GM18505 (cell line): Measurements from ENCODE around the gene UTF1.

Source experiments
- ATAC-seq: cut with Tn5 transposase; IDR thresholded peaks from one replicate; pipeline ENCODE4 v1.9.1; 2021; ENCODE audit not compliant: unreplicated experiment
- POLR2A ChIP-seq: IDR thresholded peaks from 4 replicates; pipeline ENCODE4 v1.6.1; 2011; ENCODE audit warnings: borderline replicate concordance; ENCODE audit not compliant: insufficient read depth, insufficient read length; ENCODE audit errors: extremely low read depth

The UTF1 gene

DNA sequence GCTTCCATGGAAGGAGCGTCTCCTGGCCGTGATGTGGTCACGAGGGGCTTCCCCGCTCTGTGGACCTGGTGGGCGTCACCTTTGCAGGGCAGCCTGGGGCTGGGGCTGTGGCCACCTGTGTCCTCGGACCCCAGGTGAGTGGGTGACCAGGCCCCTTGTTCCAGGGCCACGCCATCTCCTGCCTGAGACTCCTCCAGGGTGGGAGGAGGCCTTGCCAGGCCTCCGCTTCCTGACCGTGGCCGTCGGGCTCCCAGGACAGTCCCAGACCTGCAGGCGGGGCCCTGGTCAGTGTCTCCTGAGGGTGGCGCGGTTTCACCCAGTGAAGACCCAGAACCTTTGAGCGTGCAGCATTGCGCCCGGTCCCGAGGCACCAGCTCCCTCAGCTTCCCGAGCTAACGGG is 20.4 kb upstream of the UTF1 start:
- TF ChIP-seq POLR2A: no peak
- no peak for ATAC-seq

DNA sequence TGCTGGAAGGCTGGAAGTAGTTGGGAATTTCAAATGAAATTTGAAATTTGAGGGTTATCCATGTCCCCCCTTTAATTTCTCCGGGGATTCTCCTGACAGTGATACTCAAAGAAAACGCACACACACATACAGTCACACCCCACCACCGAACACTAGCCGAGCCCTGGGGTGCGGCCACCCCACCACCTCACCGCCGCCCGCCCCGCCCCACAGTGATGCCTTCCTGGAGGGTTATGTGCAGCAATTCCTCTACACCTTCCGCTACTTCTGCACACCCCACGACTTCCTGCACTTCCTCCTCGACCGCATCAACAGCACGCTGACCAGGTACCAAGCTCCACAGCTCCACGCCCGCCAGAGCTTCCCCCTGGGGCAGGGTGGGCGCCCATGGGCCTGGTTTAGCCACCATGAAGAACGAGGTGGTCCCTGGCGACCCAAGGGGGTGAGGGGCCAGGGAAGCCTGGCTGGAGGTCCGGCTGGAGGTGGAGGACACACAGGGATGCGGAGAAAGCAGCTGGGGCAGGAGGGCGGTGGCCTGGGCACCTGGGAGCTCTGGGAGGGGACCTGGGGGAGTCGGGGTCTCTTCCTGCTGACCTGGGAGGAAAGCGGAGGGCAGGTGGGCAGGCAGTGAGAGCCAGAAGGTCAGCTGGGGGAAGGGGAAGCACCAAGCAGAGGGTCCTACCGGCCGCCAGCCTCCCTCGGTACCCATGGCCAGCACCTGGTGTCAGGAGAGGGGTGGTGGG is 19.4 kb upstream of the UTF1 start:
- no peak for ATAC-seq
- TF ChIP-seq POLR2A: no peak

DNA sequence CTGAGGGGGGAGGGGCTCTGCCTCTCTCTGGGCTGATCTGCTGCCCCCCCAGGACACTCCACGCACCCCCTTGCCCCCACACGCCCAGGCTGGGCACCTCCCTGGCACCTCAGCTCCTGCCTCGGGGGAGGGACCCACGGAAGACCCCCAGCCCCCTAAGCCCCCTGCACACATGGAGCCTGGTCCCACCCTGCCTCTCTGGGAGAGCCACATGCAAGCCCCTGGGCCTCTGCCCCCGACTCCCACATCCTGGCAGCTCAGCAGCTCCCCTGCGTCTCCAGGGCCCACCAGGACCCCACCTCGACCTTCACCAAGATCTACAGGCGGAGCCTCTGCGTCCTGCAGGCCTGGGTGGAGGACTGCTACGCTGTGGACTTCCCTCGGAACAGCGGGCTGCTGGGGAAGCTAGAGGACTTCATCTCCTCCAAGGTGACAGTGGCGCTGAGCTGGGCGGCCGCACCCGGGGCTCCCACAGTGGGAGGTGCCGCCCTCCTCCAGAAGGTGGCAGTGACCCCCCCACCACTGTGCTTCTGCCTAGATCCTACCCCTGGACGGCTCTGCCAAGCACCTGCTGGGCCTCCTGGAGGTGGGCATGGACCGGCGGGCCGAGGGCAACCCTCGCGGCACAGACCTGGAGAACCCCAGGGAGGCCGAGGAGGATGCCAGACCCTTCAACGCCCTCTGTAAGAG is 18.7 kb upstream of the UTF1 start:
- TF ChIP-seq POLR2A: no peak

DNA sequence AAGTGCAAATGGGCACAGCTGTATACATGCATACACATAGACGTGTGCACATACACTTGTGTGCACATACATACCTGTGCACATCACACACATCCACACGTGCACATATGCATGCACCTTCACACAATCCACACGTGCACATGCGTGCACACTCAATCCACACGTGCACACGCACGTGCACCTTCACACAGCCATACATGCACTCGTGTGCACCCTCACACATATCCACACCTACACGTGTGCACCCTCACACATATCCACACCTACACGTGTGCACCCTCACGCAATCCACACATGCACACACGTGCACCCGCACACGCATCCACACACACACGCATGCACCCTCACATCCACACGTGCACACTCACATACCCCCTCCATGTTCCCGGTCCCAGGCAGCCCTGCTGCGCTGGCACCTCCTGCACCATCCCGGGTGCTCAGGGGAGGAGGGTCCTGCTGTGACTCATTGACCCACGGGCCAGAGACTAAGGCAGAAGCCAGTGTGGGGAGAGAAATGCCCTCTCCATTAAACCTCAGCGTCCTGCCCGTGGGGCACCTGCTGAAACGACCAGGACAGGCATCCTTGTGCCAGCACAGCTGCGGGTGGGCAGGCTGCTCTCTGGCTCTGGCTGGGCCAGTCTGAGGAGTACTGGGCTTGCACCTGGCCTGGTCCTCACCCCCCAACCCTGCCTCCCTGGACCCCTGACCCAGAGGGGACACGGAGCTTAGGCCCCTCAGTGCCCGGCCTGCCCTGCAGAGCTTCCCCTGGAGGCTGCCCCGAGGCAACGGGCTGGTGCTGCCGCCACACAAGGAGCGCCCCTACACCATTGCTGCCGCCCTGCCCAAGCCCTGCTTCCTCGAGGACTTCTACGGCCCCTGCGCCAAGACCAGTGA is 17.8 kb upstream of the UTF1 start:
- no peak for ATAC-seq
- TF ChIP-seq POLR2A: no peak

More for the DNA sequence above, 18.7 kb upstream of the UTF1 start:
- ATAC-seq: no peak

DNA sequence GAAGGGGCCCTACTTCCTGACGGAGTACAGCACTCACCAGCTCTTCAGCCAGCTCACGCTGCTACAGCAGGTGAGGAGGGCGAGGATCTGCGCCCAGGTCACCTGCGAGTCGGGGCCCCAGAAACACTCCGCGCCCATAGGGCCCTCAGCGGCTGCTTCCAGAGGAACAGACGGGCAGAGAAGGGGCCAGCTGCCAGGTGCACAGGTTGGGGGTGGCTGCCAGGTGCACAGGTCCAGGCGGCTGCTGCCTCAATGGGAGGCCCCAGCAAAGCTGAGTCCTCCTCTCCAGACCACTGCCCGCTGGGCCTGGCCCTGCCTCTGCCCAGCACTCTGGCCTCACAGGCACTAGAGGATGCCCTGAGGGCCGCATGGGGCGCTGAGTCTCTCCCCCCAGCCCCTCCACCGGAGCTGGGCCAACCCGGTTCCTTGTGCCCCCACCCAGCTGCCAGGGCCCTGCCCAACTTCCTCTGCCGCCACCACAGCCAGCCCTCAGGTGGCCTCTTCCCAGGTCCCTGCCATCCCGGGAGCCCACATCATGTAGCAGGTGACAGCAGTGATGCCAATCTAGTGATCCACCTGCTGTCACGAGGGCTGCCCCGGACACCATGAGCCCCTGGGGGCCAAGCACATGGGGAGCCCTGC is 17.0 kb upstream of the UTF1 start:
- ATAC-seq: no peak
- TF ChIP-seq POLR2A: no peak

DNA sequence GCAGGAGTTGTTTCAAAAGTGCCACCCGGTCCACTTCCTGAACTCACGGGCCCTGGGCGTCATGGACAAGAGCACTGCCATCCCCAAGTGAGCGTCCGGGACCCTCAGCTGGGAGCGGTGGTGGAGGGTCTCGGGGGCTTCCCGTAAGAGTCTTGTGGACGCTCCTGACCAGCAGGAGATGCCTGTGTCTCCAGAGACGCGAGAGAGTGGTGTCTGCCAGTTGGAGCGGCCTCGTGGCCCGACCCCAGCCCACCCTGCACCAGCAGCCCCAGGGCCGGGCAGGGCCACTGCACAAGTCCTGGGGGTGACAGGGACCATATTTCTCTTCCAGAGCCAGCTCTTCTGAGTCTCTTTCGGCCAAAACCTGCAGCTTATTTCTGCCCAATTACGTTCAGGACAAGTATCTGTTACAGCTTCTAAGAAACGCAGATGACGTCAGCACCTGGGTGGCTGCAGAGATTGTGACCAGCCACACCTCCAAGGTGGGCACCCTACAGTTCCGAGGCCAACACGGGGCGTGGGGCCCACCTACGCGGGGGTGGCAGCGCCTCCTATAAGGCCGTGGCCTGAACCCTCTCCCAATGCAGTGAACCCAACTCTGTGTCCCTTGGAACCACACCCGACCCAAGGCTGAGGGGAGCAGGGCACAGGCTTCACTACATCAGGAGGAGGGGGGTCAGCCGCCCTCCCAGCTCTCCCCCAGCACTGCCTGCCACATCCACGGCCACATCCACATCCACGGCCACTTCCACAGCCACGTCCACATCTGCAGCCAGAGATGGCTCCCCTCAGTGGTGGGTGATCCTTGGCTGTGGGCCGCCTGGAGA is 16.2 kb upstream of the UTF1 start:
- TF ChIP-seq POLR2A: no peak
- no peak for ATAC-seq

DNA sequence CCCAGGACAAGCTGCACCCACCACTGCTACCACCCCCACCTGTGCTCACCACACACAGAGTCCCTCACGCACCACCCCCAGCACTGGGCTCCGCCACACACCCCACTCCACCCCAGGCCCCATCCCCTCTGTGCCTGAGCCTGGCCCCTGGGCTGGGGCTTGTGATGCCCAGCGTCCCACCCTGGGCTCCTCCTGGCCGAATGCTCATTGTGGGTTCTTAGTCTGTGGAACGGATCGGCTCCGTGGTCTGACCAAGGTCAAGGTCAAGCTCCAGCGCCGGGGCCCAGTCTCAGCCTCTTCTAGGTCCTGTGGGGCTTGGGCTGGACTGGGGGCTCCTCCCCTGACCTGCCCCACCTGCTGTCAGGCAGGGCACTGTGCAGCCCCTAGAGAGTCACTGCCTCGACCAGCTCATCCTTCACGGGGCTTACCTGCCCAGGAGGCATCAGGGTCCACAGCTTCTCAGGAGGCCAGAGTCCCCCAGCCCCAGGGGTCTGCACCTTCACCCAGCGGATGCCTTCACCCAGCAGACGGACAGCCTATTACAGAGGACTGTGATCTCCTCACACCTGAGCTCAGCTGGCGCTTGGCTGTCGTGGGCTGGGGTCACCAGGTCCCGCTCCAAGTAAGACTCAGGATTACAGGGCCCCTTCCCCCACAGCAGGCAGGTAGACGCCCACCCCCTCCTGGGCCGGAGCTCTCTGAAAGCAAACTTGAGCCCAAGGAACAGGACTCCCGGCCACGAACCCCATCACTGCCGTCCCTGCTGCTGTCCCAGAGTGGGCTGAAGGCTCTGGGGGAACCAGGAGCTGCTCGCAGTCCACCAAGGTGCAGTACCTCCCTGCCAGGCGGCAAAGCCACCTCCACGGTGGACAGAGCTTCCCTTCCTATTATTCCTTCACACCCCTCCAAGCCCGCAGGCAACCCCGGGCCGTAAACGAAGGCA is 15.3 kb upstream of the UTF1 start:
- TF ChIP-seq POLR2A: no peak
- no peak for ATAC-seq

DNA sequence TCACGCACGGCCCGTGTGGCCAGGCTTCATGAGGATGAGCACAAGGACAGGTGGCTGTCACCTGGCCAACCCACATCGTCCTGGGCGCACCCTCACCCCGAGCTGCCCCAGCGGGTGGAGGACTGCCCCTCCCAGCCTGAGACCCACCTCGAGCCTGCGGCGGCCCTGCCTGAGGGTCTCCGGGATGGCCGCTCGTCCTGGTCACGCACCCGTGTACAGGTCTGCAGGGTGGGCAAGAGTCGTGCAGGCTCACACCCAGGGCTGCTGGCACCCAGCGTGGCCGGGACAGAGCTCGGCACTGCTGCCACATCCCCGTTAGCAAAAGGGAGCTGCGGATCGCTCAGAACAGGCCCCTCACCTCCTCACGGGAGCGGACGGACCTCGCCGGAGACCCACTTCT is 14.4 kb upstream of the UTF1 start:
- TF ChIP-seq POLR2A: no peak
- no peak for ATAC-seq

DNA sequence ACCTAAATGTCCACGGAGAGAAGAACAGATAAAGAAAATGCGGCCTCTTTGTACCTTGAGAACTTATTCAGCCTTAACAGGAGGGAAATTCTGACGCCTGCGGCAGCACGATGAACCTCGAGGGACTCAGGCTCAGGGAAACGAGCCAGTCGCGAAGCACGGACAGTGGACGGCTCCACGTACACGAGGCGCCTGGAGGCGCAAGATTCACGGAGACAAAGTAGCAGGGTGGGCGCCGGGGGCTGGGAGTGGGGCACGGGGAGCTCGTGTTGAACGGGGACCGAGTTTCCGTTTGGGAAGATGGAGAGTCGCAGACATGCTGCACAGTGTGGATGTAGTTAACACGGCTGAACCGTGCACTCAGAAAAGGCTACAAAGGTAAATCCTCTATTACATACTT is 13.2 kb upstream of the UTF1 start:
- no peak for TF ChIP-seq POLR2A
- ATAC-seq: no peak

DNA sequence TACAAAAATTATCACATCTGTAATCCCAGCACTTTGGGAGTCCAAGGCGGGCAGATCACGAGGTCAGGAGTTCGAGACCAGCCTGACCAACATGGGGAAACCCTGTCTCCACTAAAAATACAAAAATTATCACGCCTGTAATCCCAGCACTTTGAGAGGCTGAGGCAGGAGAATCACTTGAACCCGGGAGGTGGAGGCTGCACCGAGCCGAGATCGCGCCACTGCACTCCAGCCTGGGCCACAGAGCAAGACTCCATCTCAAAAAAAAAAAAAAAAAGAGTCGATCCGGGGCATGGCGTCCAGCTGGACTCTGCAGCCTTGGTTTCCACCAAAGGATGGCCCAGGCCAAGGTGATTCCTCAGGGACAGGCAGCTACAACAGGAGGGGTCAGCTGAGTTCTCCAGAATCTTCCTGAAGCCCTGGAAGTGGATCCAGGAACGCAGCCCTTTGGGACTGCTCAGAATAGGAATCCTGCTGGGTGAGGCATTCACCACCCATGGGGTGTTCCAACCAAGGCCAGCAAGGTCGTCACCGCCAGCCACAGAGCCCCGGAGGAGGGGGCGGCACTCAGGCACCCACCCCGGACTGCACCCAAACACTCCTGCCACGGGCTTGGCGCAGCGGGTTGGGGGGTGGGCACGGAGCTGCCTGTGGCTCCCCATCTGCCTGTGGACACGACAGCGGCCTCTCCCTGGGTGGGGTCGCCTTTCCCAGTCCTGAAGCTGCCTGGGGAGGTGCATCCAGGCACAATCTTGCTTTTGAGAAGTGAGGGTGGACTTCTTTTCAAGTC is 12.0 kb upstream of the UTF1 start:
- no peak for ATAC-seq
- TF ChIP-seq POLR2A: no peak

DNA sequence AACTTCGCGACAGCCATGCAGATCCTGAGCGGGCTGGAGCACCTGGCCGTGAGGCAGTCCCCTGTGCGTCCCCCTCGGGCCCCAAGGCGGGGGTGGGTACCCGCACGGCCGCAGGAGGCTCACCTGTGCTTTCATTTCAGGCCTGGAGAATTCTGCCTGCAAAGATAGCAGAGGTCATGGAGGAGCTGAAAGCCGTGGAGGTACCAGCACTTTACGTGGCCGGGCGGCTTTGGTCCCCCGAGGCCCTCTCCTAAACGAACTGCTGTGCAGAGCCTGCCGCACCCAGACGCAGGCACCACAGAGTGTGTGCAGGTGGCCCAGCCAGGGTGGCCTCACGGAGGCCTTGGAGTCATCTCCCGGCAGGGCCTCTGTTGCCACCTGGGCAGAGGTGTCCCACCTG is 11.1 kb upstream of the UTF1 start:
- no peak for TF ChIP-seq POLR2A

DNA sequence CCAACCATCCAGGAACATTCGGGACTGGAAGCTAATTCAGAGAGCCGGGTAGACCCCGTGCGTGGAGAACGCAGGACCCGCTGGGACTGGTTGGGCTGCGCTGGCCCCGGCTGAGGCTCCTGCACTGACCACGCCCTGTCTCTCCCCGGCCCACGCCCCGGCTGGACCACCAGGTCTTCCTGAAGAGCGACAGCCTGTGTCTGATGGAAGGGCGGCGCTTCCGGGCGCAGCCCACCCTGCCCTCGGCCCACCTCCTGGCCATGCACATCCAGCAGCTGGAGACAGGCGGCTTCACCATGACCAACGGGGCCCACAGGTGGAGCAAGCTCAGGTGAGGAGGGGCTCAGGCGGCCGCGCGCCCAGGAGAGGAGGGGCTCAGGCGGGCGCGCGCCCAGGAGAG is 10.2 kb upstream of the UTF1 start:
- no peak for TF ChIP-seq POLR2A
- no peak for ATAC-seq

More for the DNA sequence above, 11.1 kb upstream of the UTF1 start:
- no peak for ATAC-seq
